Suppressor macrophage treated with lipopolysaccharide for 1 hour (primary cell): ENCODE data around the gene PBXIP1.
"Not testable (repeated sequence)": the region's sequence is repeated elsewhere in the genome, so short reads cannot be mapped to it uniquely, and the experiment has no call there.

Experiments
- DNase-seq, 3 donors: peaks; one replicate each; pipeline ENCODE4 v3.0.0-alpha.2; 2020 to 2022

PBXIP1 gene

DNA sequence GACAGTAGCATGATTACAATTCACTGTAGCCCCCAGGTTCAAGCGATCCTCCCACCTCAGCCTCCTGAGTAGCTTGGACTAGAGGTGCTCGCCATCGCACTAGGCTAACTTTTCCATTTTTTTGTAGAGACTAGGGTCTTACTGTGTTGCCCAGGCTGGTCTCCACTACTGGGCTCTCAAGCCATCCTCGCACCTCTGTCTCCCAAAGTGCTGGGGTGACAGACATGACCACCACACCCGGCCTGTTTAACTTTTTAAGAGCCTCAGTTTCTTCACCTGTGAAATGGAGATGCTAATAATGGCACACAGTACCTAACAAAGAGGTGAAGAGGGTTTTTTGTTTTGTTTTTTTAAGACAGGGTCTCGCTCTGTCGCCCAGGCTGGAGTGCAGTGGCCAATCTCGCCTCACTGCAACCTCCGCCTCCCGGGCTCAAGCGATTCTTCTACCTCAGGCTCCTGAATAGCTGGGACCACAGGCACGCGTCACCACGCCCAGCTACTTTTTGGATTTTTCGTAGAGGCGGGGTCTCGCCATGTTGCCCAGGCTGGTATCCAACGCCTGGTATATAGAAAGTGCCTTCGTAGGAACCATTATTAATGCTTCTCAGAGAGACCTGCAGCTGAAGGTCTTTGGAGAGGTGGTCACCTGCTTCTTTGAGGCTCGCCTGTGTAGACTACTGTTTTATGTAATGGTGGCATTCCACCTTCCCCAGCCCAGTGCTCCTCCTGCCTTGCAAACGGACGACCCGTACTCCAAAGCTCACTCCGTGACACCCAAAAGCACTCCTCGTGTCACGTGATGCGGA, 19.9 kb downstream of the PBXIP1 start:
- no peak for DNase-seq

GRCh38 chr1:154934358-154934948, 21.4 kb downstream of the PBXIP1 start:
- no peak for DNase-seq

DNA sequence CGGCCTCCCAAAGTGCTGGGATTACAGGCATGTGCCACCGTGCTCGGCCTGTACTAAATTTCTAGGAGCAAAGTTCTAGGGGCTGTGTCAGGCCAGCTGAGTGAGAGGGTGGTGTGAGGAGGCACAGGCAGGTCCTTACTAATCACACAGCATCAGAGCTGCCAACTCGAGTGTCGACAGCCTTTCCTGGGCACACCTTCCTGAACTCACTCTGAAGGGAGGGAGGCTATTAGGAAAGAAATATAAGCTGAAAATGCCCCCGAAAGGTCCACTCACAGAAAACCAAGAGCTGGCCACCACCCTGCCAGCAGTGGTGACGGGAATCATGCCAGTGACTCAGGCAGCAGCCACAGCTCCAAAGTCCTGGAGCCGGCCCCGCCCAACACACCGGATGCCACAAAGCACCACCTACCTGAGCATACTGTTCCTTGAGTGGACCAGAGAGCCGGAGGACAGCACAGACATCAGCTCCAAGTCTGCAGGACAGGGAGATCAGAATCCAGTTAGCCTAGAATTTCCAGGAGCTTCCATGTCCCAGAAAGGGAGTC, 23.9 kb downstream of the PBXIP1 start:
- DNase-seq: no peak

DNA sequence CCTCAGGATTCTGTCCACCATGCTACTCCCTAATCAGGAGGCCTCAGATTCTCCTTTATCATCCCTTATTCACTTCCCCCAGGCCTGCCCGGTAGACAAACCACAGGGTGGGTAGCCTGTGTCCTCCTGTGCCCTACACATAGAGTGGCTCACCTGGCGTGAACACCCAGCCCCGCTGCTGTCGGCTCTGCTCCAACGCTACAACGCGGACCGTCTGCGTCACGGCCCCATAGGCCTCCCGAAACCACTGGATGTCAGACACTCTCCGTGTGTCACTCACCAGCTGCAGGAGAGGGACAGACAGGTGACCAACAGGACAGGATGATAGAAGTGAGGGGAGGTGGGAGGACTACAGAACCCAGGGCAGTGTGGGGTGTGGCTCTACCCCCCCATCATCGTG, 29.7 kb downstream of the PBXIP1 start:
- no peak for DNase-seq

- DNase-seq: no peak
Observed at GRCh38 chr1:154925335-154926170, 30.3 kb downstream of the PBXIP1 start.

DNA sequence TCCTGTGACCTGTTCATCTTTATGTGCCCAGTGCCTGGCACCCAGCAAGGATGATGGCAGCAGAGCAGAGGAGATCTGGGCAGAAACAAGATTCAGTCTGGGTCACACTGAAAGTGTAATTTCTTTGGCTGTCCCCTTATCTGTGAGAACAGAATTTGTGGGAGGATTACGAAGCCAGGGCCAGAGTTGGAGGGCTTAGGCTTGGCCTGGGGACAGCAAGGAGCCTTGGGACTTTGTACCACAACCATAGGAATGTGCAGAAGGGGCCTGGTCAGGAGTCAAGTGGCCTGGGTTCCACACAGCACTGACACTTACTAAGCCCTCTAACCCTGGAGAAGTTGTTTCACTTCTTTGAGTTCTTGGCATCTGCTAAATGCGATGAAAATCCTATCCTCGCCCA, 32.2 kb downstream of the PBXIP1 start:
- DNase-seq: no peak

DNA sequence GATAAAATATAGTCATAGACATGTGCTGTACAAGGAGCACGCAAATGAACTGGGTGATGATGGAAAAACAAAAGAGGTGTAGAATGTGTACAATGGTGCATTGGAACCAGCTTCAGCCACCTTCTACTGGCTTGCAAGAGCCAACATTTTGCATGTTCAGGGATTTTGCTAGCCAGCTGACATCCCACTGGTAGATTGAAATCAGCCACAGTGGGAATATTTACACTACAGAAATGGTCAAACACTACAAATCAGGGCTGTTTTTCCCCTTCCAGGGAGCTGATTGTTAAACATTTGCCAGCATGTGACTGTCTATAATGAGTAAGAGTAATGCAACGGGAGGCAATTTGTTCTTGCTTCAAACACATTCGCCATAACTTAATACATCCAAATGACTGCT, 42.6 kb downstream of the PBXIP1 start:
- no peak for DNase-seq

- no peak for DNase-seq
Observed at GRCh38 chr1:154912755-154913154, 43.1 kb downstream of the PBXIP1 start.

DNA sequence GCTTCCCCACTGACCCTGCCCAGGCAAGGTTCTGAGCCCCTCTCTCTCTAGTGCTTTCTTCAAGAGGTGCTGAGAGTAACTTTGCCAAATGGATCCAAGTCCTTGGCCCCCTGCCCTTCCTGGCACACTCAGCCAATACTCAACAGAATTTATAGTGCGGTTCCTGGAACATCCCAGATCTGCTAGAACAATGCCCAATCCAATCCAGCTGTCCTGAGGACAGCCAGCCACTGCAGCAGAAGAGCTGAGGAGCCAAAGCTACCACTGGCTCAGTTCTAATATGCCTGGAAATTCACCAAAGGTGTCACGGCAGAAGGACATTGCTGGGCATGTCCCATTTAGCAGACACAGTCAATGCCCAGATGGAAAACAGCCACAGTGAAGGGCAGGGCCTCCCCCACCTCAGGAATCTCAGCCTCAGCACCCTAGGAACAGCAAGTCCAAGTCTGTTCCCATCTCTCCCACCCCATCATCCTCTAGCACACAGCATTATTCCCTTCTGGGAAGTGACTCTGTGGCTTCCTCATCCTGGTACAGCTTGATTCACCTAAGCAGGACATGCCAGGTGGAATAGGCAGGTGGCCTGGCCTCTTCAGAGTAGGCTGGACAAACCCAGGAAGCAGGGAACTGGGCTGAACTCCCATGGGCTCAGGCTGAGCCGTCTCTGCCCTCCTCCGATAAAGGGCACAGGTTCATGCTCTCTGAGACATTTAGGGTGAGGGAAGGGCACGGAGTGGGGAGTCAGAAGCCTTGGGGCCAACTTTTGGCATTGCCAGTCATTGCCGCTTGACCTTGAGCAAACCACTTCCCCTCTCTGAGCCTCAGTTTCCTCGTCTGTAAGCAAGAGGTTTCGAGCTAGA, 44.0 kb downstream of the PBXIP1 start:
- DNase-seq: no peak

GRCh38 chr1:154910851-154911250, 45.0 kb downstream of the PBXIP1 start:
- DNase-seq: no peak

- no peak for DNase-seq
Observed at GRCh38 chr1:154908937-154909336, 47.0 kb downstream of the PBXIP1 start.

DNA sequence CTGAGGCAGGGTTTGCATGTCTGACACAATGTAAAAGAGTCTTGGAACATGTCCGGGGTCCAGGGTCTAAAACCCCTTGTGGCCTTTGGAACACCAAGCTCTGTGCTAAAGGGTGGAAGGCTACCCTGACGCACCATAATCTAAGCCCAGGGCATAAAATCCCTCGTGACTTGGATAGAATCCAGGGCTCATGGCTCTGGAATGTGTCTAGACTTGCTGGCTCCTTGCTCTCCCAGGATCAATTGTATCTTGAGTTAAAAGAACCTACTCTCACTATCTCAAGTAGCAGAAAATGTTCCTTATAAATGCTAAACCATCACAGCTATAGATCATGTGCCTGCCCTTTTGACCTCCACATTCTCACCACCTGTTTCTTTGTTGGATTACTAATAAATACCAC, 47.8 kb downstream of the PBXIP1 start:
- not testable (repeated sequence) for DNase-seq

- DNase-seq: peak in 1 of 3 donors; percentile 27
Observed at GRCh38 chr1:154906621-154907081, 49.2 kb downstream of the PBXIP1 start.

- no peak for DNase-seq
Observed at GRCh38 chr1:154902938-154903566, 52.8 kb downstream of the PBXIP1 start.

DNA sequence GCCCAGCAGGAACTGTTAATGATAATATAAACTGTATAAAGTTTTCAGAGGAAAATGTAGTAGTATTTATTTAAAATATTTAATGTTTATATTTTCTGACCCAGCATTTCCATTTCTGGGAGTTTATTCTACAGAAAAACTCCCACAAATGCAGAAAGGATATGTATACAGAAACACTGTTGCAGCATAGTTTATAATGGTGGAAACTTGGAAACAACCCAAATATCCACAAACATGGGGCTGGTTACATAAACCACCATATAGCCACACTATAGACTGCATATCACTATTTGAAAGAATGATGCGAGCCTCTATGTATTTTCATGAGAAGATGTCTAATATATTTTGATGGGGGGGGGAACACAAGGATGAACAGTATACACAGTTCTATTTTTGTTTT, 54.3 kb downstream of the PBXIP1 start:
- no peak for DNase-seq

- no peak for DNase-seq
Observed at GRCh38 chr1:154899041-154899440, 56.9 kb downstream of the PBXIP1 start.

GRCh38 chr1:154896771-154897286, 59.1 kb downstream of the PBXIP1 start:
- DNase-seq: no peak

DNA sequence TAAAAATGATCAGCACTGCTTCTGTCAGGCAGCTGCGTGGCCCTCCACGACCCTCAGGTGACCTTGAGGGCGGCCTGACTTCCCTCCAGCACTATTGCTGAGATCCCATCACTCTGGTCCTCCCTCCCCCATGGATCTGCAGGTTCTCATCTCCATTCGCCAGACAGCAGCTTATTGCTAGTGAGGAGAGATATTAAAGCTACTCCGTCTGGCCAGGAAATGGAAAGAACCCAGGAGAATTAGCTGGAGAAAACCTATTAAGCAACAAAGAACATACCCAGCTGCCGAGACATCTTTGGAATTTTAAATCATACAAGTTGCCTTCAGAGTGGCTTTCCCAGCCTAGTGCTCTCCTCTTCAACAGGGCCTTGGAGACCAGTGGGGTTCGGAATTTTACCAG, 60.1 kb downstream of the PBXIP1 start:
- no peak for DNase-seq
